ENCODE results near the gene NHLH1. TPM values are rescaled to one million over a fixed set of nuclear protein-coding genes. Genes with fewer than 3 reads are reported as not detected.

Gene NHLH1
- polyA plus RNA-seq, 3 donors: 1.0 TPM; not detected in 2

GRCh38 chr1:160359559-160360226 lies 7.2 kb upstream of the NHLH1 start:
- Histone ChIP-seq H3K27me3 (ENCODE audit: control insufficient read depth in 2 of 2, insufficient read depth in 2 of 2, low read length in 2 of 2) (no peaks in the 10 kb centered on the region), H3K4me2 (replicated peaks; ENCODE audit: extremely low read depth, low read length, poor library complexity, severe bottlenecking) (no peak overlapping the region), H4K20me1 (ENCODE audit: insufficient read depth, low read length) (peaks cover 24% of the 10 kb centered on the region), H3K79me2 (ENCODE audit: insufficient read depth, low read length) (no peaks in the 10 kb centered on the region), H3K36me3 (replicated peaks in 1 of 2; ENCODE audit: control insufficient read depth in 1 of 2, insufficient read depth in 2 of 2, low read length in 2 of 2) (peaks cover 54 to 72% of the 10 kb centered on the region in 2 donors), H3K4me1 (ENCODE audit: control insufficient read depth in 1 of 2, insufficient read depth in 2 of 2, low read length in 2 of 2) (no peaks in the 10 kb centered on the region), H3K9ac (ENCODE audit: insufficient read depth, low read length, poor library complexity, severe bottlenecking) (no peak overlapping the region), H2AFZ (ENCODE audit: insufficient read depth, low read depth, low read length, poor library complexity, severe bottlenecking) (no peak overlapping the region), H3K9me3 (replicated peaks in 1 of 2; ENCODE audit: control insufficient read depth in 1 of 2, insufficient read depth in 1 of 2, low read length in 2 of 2) (no peaks in the 10 kb centered on the region), H3K4me3 (replicated peaks in 1 of 3; ENCODE audit: low read depth in 2 of 3, low read length in 3 of 3) (no peak overlapping the region), H3K27ac (ENCODE audit: low read depth in 1 of 2, low read length in 2 of 2) (no peak overlapping the region)
- H3K36me3 Mint-ChIP-seq: peaks cover 63 to 68% of the 10 kb centered on the region in 2 donors
- TF ChIP-seq CTCF (IDR thresholded peaks at IDR 0.05): no peak
- peaks cover 0 to 3% (median 2%) of the 10 kb centered on the region in 3 donors for H3K27me3 Mint-ChIP-seq (ENCODE audit: low read depth in 3 of 3)
- peaks cover 6% of the 10 kb centered on the region for H3K4me1 Mint-ChIP-seq
- H3K9me3 Mint-ChIP-seq: peaks cover 0 to 1% (median 0%) of the 10 kb centered on the region in 7 donors
- 92% methylated on average over 7 of the region's 9 CpGs for WGBS (ENCODE audit: insufficient coverage)
- peak overlapping the region in 1 of 7 donors; percentile 27 for H3K27ac Mint-ChIP-seq
- no peak overlapping the region for H3K4me3 Mint-ChIP-seq
- DNase-seq: no peak
- intact Hi-C loops (cut with micrococcal nuclease): no loop called here

- intact Hi-C loops (cut with micrococcal nuclease): no loop called here
- TF ChIP-seq CTCF (IDR thresholded peaks at IDR 0.05): no peak
- H3K9me3 ChIP-seq (replicated peaks in 1 of 2; ENCODE audit: control insufficient read depth in 1 of 2, insufficient read depth in 1 of 2, low read length in 2 of 2): no peaks in the 10 kb centered on the region
- no peak overlapping the region for H2AFZ ChIP-seq (ENCODE audit: insufficient read depth, low read depth, low read length, poor library complexity, severe bottlenecking)
- peaks cover 58 to 62% of the 10 kb centered on the region in 2 donors for H3K36me3 Mint-ChIP-seq
- H3K27ac Mint-ChIP-seq: peak overlapping the region in 1 of 7 donors; percentile 70
- no peaks in the 10 kb centered on the region for H3K27me3 ChIP-seq (ENCODE audit: control insufficient read depth in 2 of 2, insufficient read depth in 2 of 2, low read length in 2 of 2)
- H4K20me1 ChIP-seq (ENCODE audit: insufficient read depth, low read length): peaks cover 23% of the 10 kb centered on the region
- no peak overlapping the region for H3K4me3 Mint-ChIP-seq
- peaks cover 49 to 66% of the 10 kb centered on the region in 2 donors for H3K36me3 ChIP-seq (replicated peaks in 1 of 2; ENCODE audit: control insufficient read depth in 1 of 2, insufficient read depth in 2 of 2, low read length in 2 of 2)
- H3K4me1 Mint-ChIP-seq: peaks cover 6% of the 10 kb centered on the region
- H3K27ac ChIP-seq (ENCODE audit: low read depth in 1 of 2, low read length in 2 of 2): no peak overlapping the region
- H3K9me3 Mint-ChIP-seq: peaks cover 0 to 1% (median 0%) of the 10 kb centered on the region in 7 donors
- no CpG with 5 or more reads among the region's 8 CpGs for WGBS (ENCODE audit: insufficient coverage)
- H3K79me2 ChIP-seq (ENCODE audit: insufficient read depth, low read length): no peaks in the 10 kb centered on the region
- DNase-seq: no peak
- no peak overlapping the region for H3K4me3 ChIP-seq (replicated peaks in 1 of 3; ENCODE audit: low read depth in 2 of 3, low read length in 3 of 3)
- H3K9ac ChIP-seq (ENCODE audit: insufficient read depth, low read length, poor library complexity, severe bottlenecking): no peak overlapping the region
- peaks cover 0 to 3% (median 2%) of the 10 kb centered on the region in 3 donors for H3K27me3 Mint-ChIP-seq (ENCODE audit: low read depth in 3 of 3)
- H3K4me2 ChIP-seq (replicated peaks; ENCODE audit: extremely low read depth, low read length, poor library complexity, severe bottlenecking): no peak overlapping the region
- H3K4me1 ChIP-seq (ENCODE audit: control insufficient read depth in 1 of 2, insufficient read depth in 2 of 2, low read length in 2 of 2): no peaks in the 10 kb centered on the region
Observed at GRCh38 chr1:160360227-160360695, 6.6 kb upstream of the NHLH1 start.

Measured in CD14-positive monocyte (primary cell).